Caki2 (cell line): ENCODE measurements around the gene TTI1. TPM values are rescaled to one million over a fixed set of nuclear protein-coding genes. Genes with fewer than 3 reads are reported as not detected.
"Not testable (repeated sequence)": the region's sequence is repeated elsewhere in the genome, so short reads cannot be mapped to it uniquely, and the experiment has no call there.

Experiments used
- DNase-seq: peaks from one replicate; pipeline ENCODE4 v3.0.0-alpha.2; 2015; ENCODE audit warnings: low read depth
- in situ Hi-C: cut with HindIII; loops from 2 replicates; pipeline ENCODE4 v1.10.0; 2016; ENCODE audit warnings: low sequenced_read_pairs, low pct_unique_long_range_greater_than_20kb, mixed read lengths
- total RNA-seq: library from RNA; depleted of rRNA; stranded (reverse); fragments of >200 nt; shearing (Covaris generic); gene quantifications from 2 replicates; pipeline ENCODE4 v1.2.3, GENCODE V29; 2014; ENCODE audit warnings: low replicate concordance

The TTI1 gene
- total RNA-seq, 1 experiment from 2014 or later = 28.5 TPM

GRCh38 chr20:37980383-37980782 is 52.9 kb downstream of the TTI1 start:
- in situ Hi-C loops = no loop called here
- no peak for DNase-seq

- no peak for DNase-seq
- in situ Hi-C loops = no loop called here
Observed at GRCh38 chr20:37979021-37979985, 54.0 kb downstream of the TTI1 start.

- in situ Hi-C loops = no loop called here
- DNase-seq = no peak
Observed at GRCh38 chr20:37977786-37978185, 55.5 kb downstream of the TTI1 start.

- no peak for DNase-seq
- in situ Hi-C loops = no loop called here
Observed at GRCh38 chr20:37977338-37977737, 55.9 kb downstream of the TTI1 start.

- DNase-seq = no peak
- in situ Hi-C loops = no loop called here
Observed at GRCh38 chr20:37976887-37977286, 56.4 kb downstream of the TTI1 start.

GRCh38 chr20:37973059-37973910 is 60.0 kb downstream of the TTI1 start:
- no peak for DNase-seq
- in situ Hi-C loops = no loop called here

- no peak for DNase-seq
- in situ Hi-C loops = no loop called here
Observed at GRCh38 chr20:37972256-37973058, 60.8 kb downstream of the TTI1 start.

- in situ Hi-C loops = no loop called here
- DNase-seq = no peak
Observed at GRCh38 chr20:37971561-37972127, 61.6 kb downstream of the TTI1 start.

- no peak for DNase-seq
- in situ Hi-C loops = no loop called here
Observed at GRCh38 chr20:37970856-37971245, 62.4 kb downstream of the TTI1 start.

DNA sequence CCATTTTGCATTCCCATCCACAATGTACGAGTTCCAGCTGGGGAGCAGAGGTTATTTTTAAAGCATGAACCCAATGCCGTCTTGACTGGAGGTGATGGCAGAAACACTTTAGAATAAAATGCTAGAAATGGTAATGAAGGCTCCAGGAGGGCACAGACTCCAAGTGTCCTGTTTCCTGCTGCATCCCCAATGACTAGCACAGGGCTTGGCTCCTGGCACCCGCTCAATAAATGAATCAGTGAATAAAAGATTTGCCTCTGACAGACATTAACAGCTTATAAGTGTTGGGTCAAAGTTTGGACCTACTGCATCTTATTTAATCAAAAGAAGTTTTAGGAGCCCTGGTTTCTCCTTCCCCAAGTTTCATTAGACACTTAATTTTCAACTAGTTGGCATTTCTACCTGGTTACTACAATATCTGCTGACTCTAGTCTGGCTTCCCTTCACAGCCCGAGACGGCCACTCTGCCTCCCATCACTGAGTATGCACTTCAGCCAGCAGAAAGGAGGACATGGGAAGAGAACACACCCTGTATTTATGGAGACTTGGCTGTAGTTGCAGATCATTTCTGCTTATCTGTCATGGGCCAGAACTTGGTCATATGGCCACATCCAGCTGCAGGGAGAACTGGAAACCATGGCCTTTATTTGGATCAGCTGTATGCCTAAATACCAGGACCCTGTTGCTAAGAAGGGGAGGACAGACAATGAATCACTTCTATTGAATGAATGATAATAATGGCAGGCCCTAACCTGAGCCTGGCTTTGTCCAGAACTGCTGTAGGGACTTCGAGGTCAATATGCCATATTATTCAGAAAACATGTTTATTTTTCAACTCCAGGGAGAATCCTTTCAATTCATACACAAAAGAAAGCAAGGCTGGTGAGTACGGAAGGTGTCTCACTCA is 63.1 kb downstream of the TTI1 start:
- in situ Hi-C loops = no loop called here
- no peak for DNase-seq

DNA sequence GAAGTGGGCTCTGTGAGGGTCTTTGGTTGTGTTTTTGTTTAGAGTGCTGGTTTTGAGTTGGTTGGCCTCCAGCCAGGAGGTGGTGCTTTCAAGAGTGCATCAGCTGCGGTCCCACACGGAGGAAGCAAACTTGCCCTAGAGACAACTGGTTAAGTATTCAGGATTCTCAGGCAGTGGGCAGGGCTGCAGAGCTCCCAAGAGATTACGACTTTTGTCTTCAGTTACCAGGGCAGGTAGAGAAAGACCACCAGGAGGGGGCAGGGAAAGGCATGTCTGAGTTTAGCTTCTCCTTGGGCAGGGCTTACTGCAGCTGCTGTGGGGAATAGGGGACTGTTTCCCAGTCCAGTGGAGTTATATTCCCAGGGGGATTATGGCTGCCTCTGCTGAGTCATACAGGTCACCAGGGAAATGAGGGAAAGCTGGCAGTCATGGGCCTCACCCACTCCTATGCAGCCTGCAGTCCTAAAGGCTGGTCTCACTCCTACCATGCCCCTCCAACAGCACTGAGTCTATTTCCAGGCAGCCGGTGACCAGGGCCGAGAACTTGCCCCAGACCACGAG is 64.3 kb downstream of the TTI1 start:
- no peak for DNase-seq
- in situ Hi-C loops = no loop called here

DNA sequence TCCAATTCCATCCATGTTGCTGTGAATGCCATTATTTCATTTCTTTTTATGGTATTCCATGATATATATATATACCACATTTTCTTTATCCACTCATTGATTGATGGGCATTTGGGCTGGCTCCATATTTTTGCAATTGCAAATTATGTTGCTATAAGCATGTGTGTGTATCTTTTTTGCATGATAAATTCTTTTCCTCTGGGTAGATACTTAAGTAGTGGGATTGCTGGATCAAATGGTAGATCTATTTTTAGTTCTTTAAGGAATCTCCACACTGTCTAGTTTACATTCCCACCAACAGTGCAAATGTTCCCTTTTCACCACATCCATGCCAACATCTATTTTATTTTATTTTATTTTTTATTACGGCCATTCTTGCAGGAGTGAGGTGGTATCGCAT is 69.8 kb downstream of the TTI1 start:
- in situ Hi-C loops = not testable (repeated sequence)

DNA sequence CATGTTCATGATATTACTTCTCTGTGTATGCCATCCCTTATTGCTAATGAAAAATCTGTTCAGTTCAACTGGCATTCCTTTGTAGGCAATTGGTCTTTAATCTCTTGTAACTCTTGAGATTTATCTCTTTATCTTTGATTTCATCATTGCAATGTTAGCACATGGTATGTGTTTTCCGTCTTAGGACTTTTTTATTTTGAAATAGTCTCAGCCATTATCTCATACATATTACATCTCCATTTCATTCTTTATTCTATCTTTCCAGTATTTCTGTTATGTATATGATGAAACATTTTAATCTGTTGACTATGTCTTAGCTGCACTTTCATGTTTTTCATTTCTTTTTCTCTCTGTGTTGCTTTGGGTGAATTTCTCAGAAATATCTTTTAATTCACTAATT is 72.2 kb downstream of the TTI1 start:
- in situ Hi-C loops = no loop called here

More for the DNA sequence above, 69.8 kb downstream of the TTI1 start:
- DNase-seq = not testable (repeated sequence)

GRCh38 chr20:37958856-37959520 is 74.3 kb downstream of the TTI1 start:
- DNase-seq = no peak
- in situ Hi-C loops = no loop called here

More for the DNA sequence above, 72.2 kb downstream of the TTI1 start:
- no peak for DNase-seq

DNA sequence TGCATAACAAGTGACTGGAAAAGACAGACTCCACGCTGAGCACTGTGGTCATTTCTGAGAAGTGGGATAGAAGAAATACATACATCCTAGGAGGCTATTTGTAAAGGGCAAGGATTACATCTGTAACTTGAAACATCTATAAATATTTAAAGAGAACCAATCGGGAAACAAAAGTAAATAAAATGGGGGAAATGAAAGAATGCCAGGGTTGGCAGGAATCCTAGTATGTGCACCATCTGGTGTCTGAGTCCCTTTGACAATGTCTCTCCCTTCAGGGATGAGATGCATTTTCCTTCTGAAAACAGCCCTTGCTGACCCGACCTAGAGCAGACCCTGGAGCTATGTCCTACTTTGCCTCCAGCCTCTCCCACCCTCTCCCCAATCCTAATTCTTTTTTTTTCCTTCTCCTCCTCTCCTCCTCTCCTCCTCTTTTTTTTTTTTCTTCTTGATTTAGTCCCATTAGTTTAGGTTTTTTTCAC is 77.1 kb downstream of the TTI1 start:
- in situ Hi-C loops = no loop called here
- DNase-seq = no peak

- no peak for DNase-seq
- in situ Hi-C loops = no loop called here
Observed at GRCh38 chr20:37955511-37955910, 77.7 kb downstream of the TTI1 start.
